Neural progenitor cell (in vitro differentiated cells): ENCODE data around the gene PLA2G2F. TPM values are rescaled to one million over a fixed set of nuclear protein-coding genes. Genes with fewer than 3 reads are reported as not detected.

Experiments used
- DNase-seq: peaks from one replicate; pipeline ENCODE4 v3.0.0-alpha.2; 2016; ENCODE audit warnings: low spot score
- H2AFZ ChIP-seq: fragments of 200-600 bp; sonication (generic); replicated peaks from 2 replicates; pipeline ENCODE4 v1.6.1; 2016; ENCODE audit warnings: antibody characterized with exemption
- H3F3A ChIP-seq: fragments of 200-600 bp; sonication (generic); 2 replicates; pipeline ENCODE4 v1.6.1; 2016; ENCODE audit warnings: antibody characterized with exemption, low read depth
- H3K27ac ChIP-seq: fragments of 200-600 bp; sonication (generic); 2 replicates; pipeline ENCODE4 v1.5.1; 2016; ENCODE audit warnings: mild to moderate bottlenecking
- H3K27me3 ChIP-seq: fragments of 200-600 bp; sonication (generic); 2 replicates; pipeline ENCODE4 v1.6.1; 2016; ENCODE audit warnings: mild to moderate bottlenecking, moderate library complexity
- H3K36me3 ChIP-seq: fragments of 200-600 bp; sonication (generic); 2 replicates; pipeline ENCODE4 v1.5.1; 2016
- H3K4me1 ChIP-seq: fragments of 200-600 bp; sonication (generic); 2 replicates; pipeline ENCODE4 v1.6.1; 2016; ENCODE audit warnings: mixed run types
- H3K4me2 ChIP-seq: fragments of 200-600 bp; sonication (generic); 2 replicates; pipeline ENCODE4 v1.6.1; 2016
- H3K4me3 ChIP-seq: fragments of 200-600 bp; sonication (generic); 2 replicates; pipeline ENCODE4 v1.5.1; 2016
- H3K79me2 ChIP-seq: fragments of 200-600 bp; sonication (generic); 2 replicates; pipeline ENCODE4 v1.6.1; 2016; ENCODE audit warnings: low read depth
- H3K9ac ChIP-seq: fragments of 200-600 bp; sonication (generic); 2 replicates; pipeline ENCODE4 v1.6.1; 2016
- H3K9me3 ChIP-seq: fragments of 200-600 bp; sonication (generic); 2 replicates; pipeline ENCODE4 v1.5.1; 2016; ENCODE audit warnings: low read depth
- H4K20me1 ChIP-seq: fragments of 200-600 bp; sonication (generic); 2 replicates; pipeline ENCODE4 v1.6.1; 2016; ENCODE audit warnings: low read depth
- H3K27ac Mint-ChIP-seq: 3 replicates; pipeline ENCODE4 v1.8.0; 2021; ENCODE audit warnings: mixed read lengths
- H3K27me3 Mint-ChIP-seq: 2 replicates; pipeline ENCODE4 v1.8.0; 2022; ENCODE audit warnings: low read depth, mild to moderate bottlenecking, inconsistent platforms, moderate library complexity, mixed read lengths; ENCODE audit not compliant: insufficient read depth
- H3K36me3 Mint-ChIP-seq: 3 replicates; pipeline ENCODE4 v1.8.0; 2021; ENCODE audit warnings: mixed read lengths
- H3K4me1 Mint-ChIP-seq: 3 replicates; pipeline ENCODE4 v1.8.0; 2021; ENCODE audit warnings: mixed read lengths
- H3K4me3 Mint-ChIP-seq: 3 replicates; pipeline ENCODE4 v1.8.0; 2021; ENCODE audit warnings: mild to moderate bottlenecking, moderate library complexity, mixed read lengths
- H3K9me3 Mint-ChIP-seq: 3 replicates; pipeline ENCODE4 v1.8.0; 2020; ENCODE audit warnings: mixed read lengths
- EZH2 ChIP-seq: fragments of 200-600 bp; sonication (generic); IDR thresholded peaks from 2 replicates; pipeline ENCODE4 v1.6.1; 2017; ENCODE audit warnings: antibody characterized with exemption, mild to moderate bottlenecking, moderate library complexity
- EZH2phosphoT487 ChIP-seq: fragments of 200-600 bp; sonication (generic); IDR thresholded peaks from 2 replicates; pipeline ENCODE4 v1.6.1; 2017; ENCODE audit warnings: antibody characterized with exemption
- total RNA-seq: library from RNA; depleted of rRNA; stranded (reverse); fragments of >200 nt; gene quantifications from 2 replicates; pipeline ENCODE4 v1.2.3, GENCODE V29; 2015; ENCODE audit warnings: low replicate concordance
- TF ChIP-seq, protein P1 (sequence below): fragments of 200-600 bp; sonication (generic); IDR thresholded peaks from 2 replicates; pipeline ENCODE4 v1.5.1; 2017; ENCODE audit warnings: antibody characterized with exemption, mild to moderate bottlenecking

Gene PLA2G2F
- total RNA-seq, 1 donor from 2014 or later: not detected

DNA sequence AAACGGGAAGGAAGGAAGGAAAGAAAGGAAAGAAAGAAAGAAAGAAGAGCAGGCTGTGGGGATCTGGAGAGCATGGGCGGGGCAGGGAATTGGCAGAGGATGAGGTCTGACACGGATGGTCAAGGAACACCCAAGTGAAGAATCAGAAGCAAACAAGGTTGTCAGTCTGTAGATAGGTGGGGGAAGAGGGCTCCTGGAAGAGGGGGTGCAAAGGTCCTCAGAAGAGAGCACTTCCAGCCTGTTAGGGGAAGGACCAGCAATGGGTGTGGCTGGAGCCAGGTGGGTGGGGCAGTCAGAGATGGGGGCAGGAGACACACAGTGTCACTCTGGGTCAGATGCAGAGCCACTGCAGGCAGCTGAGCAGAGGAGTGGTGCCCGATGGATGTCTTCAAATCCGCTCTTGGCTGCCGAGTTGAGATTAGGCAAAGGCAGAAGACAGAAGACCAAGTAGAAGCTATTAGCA is 58.2 kb downstream of the PLA2G2F start:
- H4K20me1 ChIP-seq: no peaks in the 10 kb centered on the region
- Mint-ChIP-seq H3K4me3 (no peak overlapping the region), H3K27me3 (peaks cover 5% of the 10 kb centered on the region), H3K9me3 (no peaks in the 10 kb centered on the region), H3K4me1 (no peaks in the 10 kb centered on the region), H3K36me3 (no peaks in the 10 kb centered on the region), H3K27ac (no peak overlapping the region)
- H3K4me3 ChIP-seq: no peak overlapping the region
- no peak for DNase-seq
- no peaks in the 10 kb centered on the region for H3K79me2 ChIP-seq
- H3K4me1 ChIP-seq: no peaks in the 10 kb centered on the region
- TF ChIP-seq EZH2phosphoT487 (no peak), EZH2 (no peak)
- TF ChIP-seq, protein P1, sequence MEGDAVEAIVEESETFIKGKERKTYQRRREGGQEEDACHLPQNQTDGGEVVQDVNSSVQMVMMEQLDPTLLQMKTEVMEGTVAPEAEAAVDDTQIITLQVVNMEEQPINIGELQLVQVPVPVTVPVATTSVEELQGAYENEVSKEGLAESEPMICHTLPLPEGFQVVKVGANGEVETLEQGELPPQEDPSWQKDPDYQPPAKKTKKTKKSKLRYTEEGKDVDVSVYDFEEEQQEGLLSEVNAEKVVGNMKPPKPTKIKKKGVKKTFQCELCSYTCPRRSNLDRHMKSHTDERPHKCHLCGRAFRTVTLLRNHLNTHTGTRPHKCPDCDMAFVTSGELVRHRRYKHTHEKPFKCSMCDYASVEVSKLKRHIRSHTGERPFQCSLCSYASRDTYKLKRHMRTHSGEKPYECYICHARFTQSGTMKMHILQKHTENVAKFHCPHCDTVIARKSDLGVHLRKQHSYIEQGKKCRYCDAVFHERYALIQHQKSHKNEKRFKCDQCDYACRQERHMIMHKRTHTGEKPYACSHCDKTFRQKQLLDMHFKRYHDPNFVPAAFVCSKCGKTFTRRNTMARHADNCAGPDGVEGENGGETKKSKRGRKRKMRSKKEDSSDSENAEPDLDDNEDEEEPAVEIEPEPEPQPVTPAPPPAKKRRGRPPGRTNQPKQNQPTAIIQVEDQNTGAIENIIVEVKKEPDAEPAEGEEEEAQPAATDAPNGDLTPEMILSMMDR: no peak
- H3K9ac ChIP-seq: no peak overlapping the region
- no peaks in the 10 kb centered on the region for H3K9me3 ChIP-seq
- H3K27me3 ChIP-seq: no peaks in the 10 kb centered on the region
- no peaks in the 10 kb centered on the region for H3K36me3 ChIP-seq
- no peak overlapping the region for H3K27ac ChIP-seq
- H3K4me2 ChIP-seq: no peak overlapping the region
- H2AFZ ChIP-seq: no peak overlapping the region
- no peaks in the 10 kb centered on the region for H3F3A ChIP-seq

DNA sequence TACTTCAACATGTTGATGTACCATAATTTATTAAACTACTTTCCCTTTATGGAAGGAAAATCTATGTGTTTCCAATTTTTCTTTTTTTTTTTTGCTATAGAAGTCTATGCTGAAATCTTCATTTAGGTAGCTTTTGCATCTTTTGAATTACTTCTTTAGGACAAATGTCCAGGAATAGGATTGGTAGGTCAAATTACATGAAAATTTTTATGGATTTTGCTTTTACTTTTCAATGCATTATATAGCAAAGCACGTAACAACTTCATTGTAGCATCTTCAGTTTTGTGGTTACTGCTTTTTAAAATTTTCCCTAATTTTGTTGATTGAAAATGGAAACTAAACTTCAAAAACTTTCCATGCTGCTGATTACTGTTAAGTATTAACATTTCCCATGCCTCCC is 59.2 kb downstream of the PLA2G2F start:
- Histone ChIP-seq H3F3A (no peaks in the 10 kb centered on the region), H3K4me2 (no peak overlapping the region), H2AFZ (no peak overlapping the region), H3K36me3 (no peaks in the 10 kb centered on the region), H3K27me3 (no peaks in the 10 kb centered on the region), H3K9me3 (no peaks in the 10 kb centered on the region), H3K4me3 (no peak overlapping the region), H3K9ac (no peak overlapping the region), H4K20me1 (no peaks in the 10 kb centered on the region), H3K79me2 (no peaks in the 10 kb centered on the region), H3K27ac (no peak overlapping the region), H3K4me1 (no peaks in the 10 kb centered on the region)
- no peaks in the 10 kb centered on the region for H3K4me1 Mint-ChIP-seq
- TF ChIP-seq, protein P1: no peak
- no peak for TF ChIP-seq EZH2
- TF ChIP-seq EZH2phosphoT487: no peak
- no peaks in the 10 kb centered on the region for H3K9me3 Mint-ChIP-seq
- H3K27ac Mint-ChIP-seq: no peak overlapping the region
- H3K27me3 Mint-ChIP-seq: peaks cover 5% of the 10 kb centered on the region
- H3K36me3 Mint-ChIP-seq: no peaks in the 10 kb centered on the region
- H3K4me3 Mint-ChIP-seq: no peak overlapping the region
- DNase-seq: no peak

DNA sequence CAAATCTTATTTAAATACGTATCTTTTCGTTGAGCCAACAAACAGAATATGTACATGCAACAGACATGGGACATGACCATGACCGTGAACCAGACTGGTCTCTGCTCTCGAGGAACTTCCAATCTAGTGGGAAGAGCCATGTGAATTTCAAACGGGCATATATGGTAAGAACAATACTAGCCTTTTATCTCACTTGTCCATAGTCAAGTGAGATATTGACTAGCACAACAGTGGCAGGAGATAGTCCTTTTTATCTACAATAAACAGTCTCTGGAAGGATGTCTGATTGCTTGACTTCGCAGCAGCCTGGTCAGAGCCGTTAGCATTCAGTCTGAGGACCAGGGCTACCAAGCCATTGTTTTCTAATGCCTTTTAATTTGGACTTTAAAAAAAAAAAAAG is 59.8 kb downstream of the PLA2G2F start:
- Mint-ChIP-seq H3K4me3 (no peak overlapping the region), H3K36me3 (no peaks in the 10 kb centered on the region), H3K4me1 (no peaks in the 10 kb centered on the region), H3K27ac (no peak overlapping the region), H3K9me3 (no peaks in the 10 kb centered on the region), H3K27me3 (peaks cover 5% of the 10 kb centered on the region)
- no peaks in the 10 kb centered on the region for H3K9me3 ChIP-seq
- no peak overlapping the region for H3K4me2 ChIP-seq
- TF ChIP-seq EZH2 (no peak), EZH2phosphoT487 (no peak)
- no peak overlapping the region for H3K27ac ChIP-seq
- no peak for DNase-seq
- H3F3A ChIP-seq: no peaks in the 10 kb centered on the region
- H3K4me1 ChIP-seq: no peaks in the 10 kb centered on the region
- no peaks in the 10 kb centered on the region for H3K36me3 ChIP-seq
- H3K9ac ChIP-seq: no peak overlapping the region
- no peak overlapping the region for H2AFZ ChIP-seq
- no peaks in the 10 kb centered on the region for H3K27me3 ChIP-seq
- H4K20me1 ChIP-seq: no peaks in the 10 kb centered on the region
- no peaks in the 10 kb centered on the region for H3K79me2 ChIP-seq
- no peak overlapping the region for H3K4me3 ChIP-seq

GRCh38 chr1:20199403-20199802 is 60.3 kb downstream of the PLA2G2F start:
- TF ChIP-seq, protein P1: no peak
- TF ChIP-seq EZH2 (no peak), EZH2phosphoT487 (no peak)
- DNase-seq: no peak
- Histone ChIP-seq H3K4me2 (no peak overlapping the region), H3K4me3 (no peak overlapping the region), H3K27ac (no peak overlapping the region), H3K9me3 (no peaks in the 10 kb centered on the region), H3K27me3 (no peaks in the 10 kb centered on the region), H3K4me1 (no peaks in the 10 kb centered on the region), H3K36me3 (no peaks in the 10 kb centered on the region), H2AFZ (no peak overlapping the region), H4K20me1 (no peaks in the 10 kb centered on the region), H3K79me2 (no peaks in the 10 kb centered on the region), H3F3A (no peaks in the 10 kb centered on the region), H3K9ac (no peak overlapping the region)
- no peak overlapping the region for H3K4me3 Mint-ChIP-seq
- H3K9me3 Mint-ChIP-seq: no peaks in the 10 kb centered on the region
- peaks cover 5% of the 10 kb centered on the region for H3K27me3 Mint-ChIP-seq
- no peaks in the 10 kb centered on the region for H3K36me3 Mint-ChIP-seq
- H3K4me1 Mint-ChIP-seq: no peaks in the 10 kb centered on the region
- H3K27ac Mint-ChIP-seq: no peak overlapping the region
